Mesothelial cell of epicardium (in vitro differentiated cells): Measurements from ENCODE around the gene BANP. TPM values are rescaled to one million over a fixed set of nuclear protein-coding genes. Genes with fewer than 3 reads are reported as not detected.

Experiments used
- DNase-seq, 2 experiments: peaks; one replicate each; pipeline ENCODE4 v3.0.0; 2021; ENCODE audit warnings: low spot score in 2 of 2; ENCODE audit not compliant: unreplicated experiment in 2 of 2
- H3K27ac Mint-ChIP-seq: 2 replicates; pipeline ENCODE4 v1.8.0; 2021; ENCODE audit warnings: mixed read lengths
- H3K27me3 Mint-ChIP-seq: 2 replicates; pipeline ENCODE4 v1.8.0; 2021; ENCODE audit warnings: low read depth, mixed read lengths
- H3K36me3 Mint-ChIP-seq: 2 replicates; pipeline ENCODE4 v1.8.0; 2021; ENCODE audit warnings: mixed read lengths
- H3K4me1 Mint-ChIP-seq: 2 replicates; pipeline ENCODE4 v1.8.0; 2021; ENCODE audit warnings: mixed read lengths
- H3K4me3 Mint-ChIP-seq: 2 replicates; pipeline ENCODE4 v1.8.0; 2021; ENCODE audit warnings: mild to moderate bottlenecking, moderate library complexity, mixed read lengths
- H3K9me3 Mint-ChIP-seq: 2 replicates; pipeline ENCODE4 v1.8.0; 2021; ENCODE audit warnings: mixed read lengths
- total RNA-seq: library from RNA; stranded (reverse); gene quantifications from 3 replicates; pipeline ENCODE4 v1.2.1, GENCODE V29; 2021
- TF ChIP-seq, protein P1 (sequence below): fragments of 200-600 bp; sonication (generic); IDR thresholded peaks from one replicate; pipeline ENCODE4 v1.5.0; 2021; ENCODE audit warnings: antibody characterized with exemption; ENCODE audit not compliant: unreplicated experiment

Gene BANP
- total RNA-seq, 1 donor from 2014 or later = 43.6 TPM

DNA sequence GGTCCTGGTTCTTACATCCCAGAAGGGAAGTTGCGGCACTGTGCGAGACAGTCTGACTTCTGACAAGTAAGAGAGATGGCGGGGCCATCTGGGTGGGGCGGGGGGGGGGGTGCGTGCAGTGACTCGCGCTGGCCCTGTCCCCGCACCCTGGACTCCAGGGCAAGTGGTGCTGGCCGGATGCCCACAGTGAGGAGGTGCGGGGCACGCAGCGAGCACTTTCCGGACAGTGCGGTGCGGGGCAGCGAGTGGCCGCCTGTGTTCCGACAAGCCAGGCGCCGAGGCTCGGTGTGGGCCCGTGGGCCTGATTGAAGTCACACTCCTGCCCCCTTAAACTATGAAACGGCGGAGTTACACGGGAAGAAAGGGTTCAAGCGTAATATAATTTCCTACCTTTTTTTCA is 106.4 kb downstream of the BANP start:
- DNase-seq = peak in 1 of 2 experiments; percentile 11
- peaks cover 5% of the 10 kb centered on the region for H3K36me3 Mint-ChIP-seq
- H3K4me1 Mint-ChIP-seq = peaks cover 13% of the 10 kb centered on the region
- H3K4me3 Mint-ChIP-seq = no peak overlapping the region
- H3K9me3 Mint-ChIP-seq = no peaks in the 10 kb centered on the region
- no peak overlapping the region for H3K27ac Mint-ChIP-seq
- TF ChIP-seq, protein P1, sequence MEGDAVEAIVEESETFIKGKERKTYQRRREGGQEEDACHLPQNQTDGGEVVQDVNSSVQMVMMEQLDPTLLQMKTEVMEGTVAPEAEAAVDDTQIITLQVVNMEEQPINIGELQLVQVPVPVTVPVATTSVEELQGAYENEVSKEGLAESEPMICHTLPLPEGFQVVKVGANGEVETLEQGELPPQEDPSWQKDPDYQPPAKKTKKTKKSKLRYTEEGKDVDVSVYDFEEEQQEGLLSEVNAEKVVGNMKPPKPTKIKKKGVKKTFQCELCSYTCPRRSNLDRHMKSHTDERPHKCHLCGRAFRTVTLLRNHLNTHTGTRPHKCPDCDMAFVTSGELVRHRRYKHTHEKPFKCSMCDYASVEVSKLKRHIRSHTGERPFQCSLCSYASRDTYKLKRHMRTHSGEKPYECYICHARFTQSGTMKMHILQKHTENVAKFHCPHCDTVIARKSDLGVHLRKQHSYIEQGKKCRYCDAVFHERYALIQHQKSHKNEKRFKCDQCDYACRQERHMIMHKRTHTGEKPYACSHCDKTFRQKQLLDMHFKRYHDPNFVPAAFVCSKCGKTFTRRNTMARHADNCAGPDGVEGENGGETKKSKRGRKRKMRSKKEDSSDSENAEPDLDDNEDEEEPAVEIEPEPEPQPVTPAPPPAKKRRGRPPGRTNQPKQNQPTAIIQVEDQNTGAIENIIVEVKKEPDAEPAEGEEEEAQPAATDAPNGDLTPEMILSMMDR = no peak
- H3K27me3 Mint-ChIP-seq = no peaks in the 10 kb centered on the region

DNA sequence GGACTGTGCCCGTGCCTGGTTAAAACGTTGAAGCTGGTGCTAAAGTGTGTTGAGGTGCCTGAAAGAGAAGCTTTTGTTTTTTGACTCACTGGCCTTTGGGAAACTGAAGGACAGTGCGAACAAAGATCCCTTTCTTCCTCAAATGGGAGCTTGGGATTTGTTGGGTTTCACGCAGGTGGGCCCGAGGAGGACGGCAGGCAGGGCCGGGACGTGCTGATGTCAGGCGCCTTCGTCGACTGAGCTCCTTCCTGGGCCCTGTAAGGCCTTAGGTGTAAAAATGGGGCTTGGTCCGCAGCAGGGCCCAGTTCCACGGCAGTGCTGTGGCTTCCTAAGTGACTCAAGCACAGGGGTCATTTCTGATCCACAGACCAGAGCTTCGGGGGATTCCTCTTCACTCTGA is 106.9 kb downstream of the BANP start:
- H3K4me1 Mint-ChIP-seq = peaks cover 18% of the 10 kb centered on the region

DNA sequence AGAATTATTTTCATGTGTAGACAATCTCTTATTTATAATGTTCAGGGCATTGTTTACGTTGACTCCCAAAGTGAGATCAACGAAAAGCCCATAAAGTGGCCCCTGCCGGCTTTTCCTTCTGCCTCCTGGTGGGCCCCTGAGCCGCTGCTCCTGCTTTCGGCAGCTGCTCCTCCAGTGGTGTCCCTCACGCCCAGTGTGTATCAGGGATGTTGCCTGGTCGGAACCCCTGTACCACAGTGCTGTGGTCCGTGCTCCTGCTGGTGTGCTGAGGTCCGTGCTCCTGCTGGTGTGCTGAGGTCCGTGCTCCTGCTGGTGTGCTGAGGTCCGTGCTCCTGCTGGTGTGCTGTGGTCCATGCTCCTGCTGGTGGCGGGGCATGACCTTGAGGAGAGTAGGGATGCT is 107.6 kb downstream of the BANP start:
- TF ChIP-seq, protein P1 = no peak
- H3K4me3 Mint-ChIP-seq = no peak overlapping the region

More for the DNA sequence above, 106.9 kb downstream of the BANP start:
- Mint-ChIP-seq H3K9me3 (no peaks in the 10 kb centered on the region), H3K27me3 (no peaks in the 10 kb centered on the region), H3K27ac (no peak overlapping the region), H3K4me3 (no peak overlapping the region), H3K36me3 (peaks cover 5% of the 10 kb centered on the region)
- DNase-seq = peak in 1 of 2 experiments; percentile 13
- TF ChIP-seq, protein P1 = no peak

DNA sequence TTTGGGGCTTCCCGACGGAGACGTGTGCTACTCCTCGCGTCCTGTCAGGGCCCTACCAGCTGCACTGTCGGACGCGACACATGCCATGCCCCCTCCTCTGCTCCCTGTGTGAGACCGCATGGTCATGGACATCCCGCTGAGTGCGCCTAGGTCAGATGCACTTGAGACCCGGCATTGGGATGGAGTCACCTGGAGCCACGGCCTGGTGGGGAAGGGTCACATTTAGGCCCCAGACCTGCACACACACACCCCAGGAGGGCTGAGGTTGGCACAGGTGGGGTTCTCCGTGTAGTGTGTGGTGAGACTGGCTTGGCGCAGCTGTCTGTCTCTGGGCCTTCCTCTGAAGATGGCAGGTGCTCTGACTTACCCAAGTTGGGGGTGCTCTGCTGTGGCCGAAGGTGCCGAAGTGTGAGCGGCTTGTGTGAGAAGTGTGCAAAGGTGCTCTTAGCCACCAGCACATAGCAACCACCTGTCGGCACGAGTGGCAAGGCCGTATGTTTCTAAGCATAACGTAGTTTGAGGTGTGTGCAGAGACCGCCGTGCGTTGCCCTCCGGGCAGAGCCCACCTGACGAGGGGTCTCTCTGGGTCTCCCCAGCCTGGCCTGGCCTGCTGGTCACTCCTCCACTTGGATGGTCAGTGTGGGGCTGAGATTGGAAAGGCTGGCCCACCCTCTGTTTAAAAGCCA is 108.6 kb downstream of the BANP start:
- TF ChIP-seq, protein P1 = no peak
- Mint-ChIP-seq H3K4me3 (no peak overlapping the region), H3K27ac (no peak overlapping the region), H3K4me1 (peaks cover 25% of the 10 kb centered on the region), H3K27me3 (no peaks in the 10 kb centered on the region), H3K36me3 (peaks cover 9% of the 10 kb centered on the region), H3K9me3 (no peaks in the 10 kb centered on the region)
- peak in 1 of 2 experiments; percentile 5 for DNase-seq

More for the DNA sequence above, 107.6 kb downstream of the BANP start:
- DNase-seq = peak in 1 of 2 experiments; percentile 5
- no peaks in the 10 kb centered on the region for H3K27me3 Mint-ChIP-seq
- H3K9me3 Mint-ChIP-seq = no peaks in the 10 kb centered on the region
- H3K4me1 Mint-ChIP-seq = peaks cover 25% of the 10 kb centered on the region
- H3K27ac Mint-ChIP-seq = no peak overlapping the region
- H3K36me3 Mint-ChIP-seq = peaks cover 6% of the 10 kb centered on the region

DNA sequence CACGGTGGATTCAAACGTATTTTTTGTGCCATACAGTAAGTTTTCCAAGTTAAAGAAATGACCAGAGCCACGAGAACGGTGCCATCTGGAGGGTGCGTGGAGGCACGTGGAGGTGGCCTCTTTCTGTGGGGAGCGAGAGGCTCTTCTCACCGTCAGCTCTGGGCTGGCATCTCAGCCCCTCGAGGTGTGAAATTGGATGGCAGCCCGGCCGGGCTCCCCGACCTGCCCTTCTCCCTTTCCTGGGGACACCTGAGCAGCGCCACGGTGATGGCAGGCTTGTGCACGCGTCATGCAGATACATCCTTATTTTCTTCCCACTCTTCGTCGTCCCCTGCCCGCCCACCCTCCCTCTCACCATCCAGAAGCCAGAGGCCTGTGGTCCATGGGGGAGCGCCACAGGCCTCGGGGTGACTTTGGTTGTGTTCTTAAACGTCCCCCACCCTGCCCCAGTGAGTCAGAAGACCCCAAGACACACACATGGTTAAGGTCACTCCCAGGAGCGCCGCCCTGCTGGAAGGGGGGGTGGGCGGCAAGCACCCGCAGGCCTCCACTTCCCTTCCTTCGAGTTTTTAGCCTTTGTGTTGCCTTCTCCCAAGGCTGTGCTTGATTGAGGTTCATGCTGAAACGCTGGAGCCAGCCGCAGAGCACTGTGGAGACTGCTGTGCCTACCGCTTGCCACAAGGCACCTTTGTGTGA is 109.4 kb downstream of the BANP start:
- Mint-ChIP-seq H3K9me3 (no peaks in the 10 kb centered on the region), H3K27ac (peak overlapping the region; percentile 96), H3K27me3 (no peaks in the 10 kb centered on the region), H3K4me3 (no peak overlapping the region), H3K36me3 (peaks cover 12% of the 10 kb centered on the region), H3K4me1 (peaks cover 25% of the 10 kb centered on the region)
- DNase-seq = peak in 1 of 2 experiments; percentile 15
- TF ChIP-seq, protein P1 = no peak
